ENCODE data around the gene MICAL1. TPM values are rescaled to one million over a fixed set of nuclear protein-coding genes. Genes with fewer than 3 reads are reported as not detected.
A peak's percentile ranks its signal among the peaks of the same experiment; 100 is the strongest.

Gene MICAL1
- total and polyA plus RNA-seq, 2 experiments from 2014 or later = 46.5 to 51.2 TPM

GRCh38 chr6:109498052-109498451, 42.5 kb upstream of the MICAL1 start:
- no peaks in the 10 kb centered on the region for H3K27me3 ChIP-seq
- 71% methylated on average over 4 of the region's 4 CpGs for WGBS (ENCODE audit: low lambda C conversion rate, missing lambda C conversion rate)
- H3K4me2 ChIP-seq = no peak overlapping the region
- no peaks in the 10 kb centered on the region for H3K4me1 ChIP-seq (ENCODE audit: insufficient read depth)
- no peaks in the 10 kb centered on the region for H3K79me2 ChIP-seq
- TF ChIP-seq EZH2 (IDR thresholded peaks at IDR 0.05; ENCODE audit: borderline replicate concordance) = no peak
- H3K9me3 ChIP-seq (ENCODE audit: low read depth) = no peaks in the 10 kb centered on the region
- H2AFZ ChIP-seq = no peak overlapping the region
- H3K36me3 ChIP-seq (replicated peaks; ENCODE audit: insufficient read depth, low read depth) = no peaks in the 10 kb centered on the region
- DNase-seq (ENCODE audit: low spot score) = no peak
- H3K4me3 ChIP-seq = no peak overlapping the region
- H3K27ac ChIP-seq = no peak overlapping the region
- H3K9me2 ChIP-seq (replicated peaks; ENCODE audit: insufficient read depth) = no peaks in the 10 kb centered on the region
- no peaks in the 10 kb centered on the region for H4K20me1 ChIP-seq (ENCODE audit: insufficient read depth, poor library complexity, severe bottlenecking)

GRCh38 chr6:109496036-109496772, 40.6 kb upstream of the MICAL1 start:
- H4K20me1 ChIP-seq (ENCODE audit: insufficient read depth, poor library complexity, severe bottlenecking) = no peaks in the 10 kb centered on the region
- no peak overlapping the region for H3K27ac ChIP-seq
- no peaks in the 10 kb centered on the region for H3K27me3 ChIP-seq
- H3K36me3 ChIP-seq (replicated peaks; ENCODE audit: insufficient read depth, low read depth) = no peaks in the 10 kb centered on the region
- H2AFZ ChIP-seq = no peak overlapping the region
- no peak overlapping the region for H3K4me2 ChIP-seq
- DNase-seq (ENCODE audit: low spot score) = no peak
- no peaks in the 10 kb centered on the region for H3K9me3 ChIP-seq (ENCODE audit: low read depth)
- no peaks in the 10 kb centered on the region for H3K79me2 ChIP-seq
- TF ChIP-seq EZH2 (IDR thresholded peaks at IDR 0.05; ENCODE audit: borderline replicate concordance) (no peak), EZH2phosphoT487 (IDR thresholded peaks at IDR 0.05; ENCODE audit: low read depth, severe bottlenecking, unreplicated experiment) (no peak), CTCF (IDR thresholded peaks at IDR 0.05; ENCODE audit: poor library complexity) (no peak)
- H3K4me1 ChIP-seq (ENCODE audit: insufficient read depth) = no peaks in the 10 kb centered on the region
- 56% methylated on average over 9 of the region's 9 CpGs for WGBS (ENCODE audit: low lambda C conversion rate, missing lambda C conversion rate)
- H3K4me3 ChIP-seq = no peak overlapping the region
- no peaks in the 10 kb centered on the region for H3K9me2 ChIP-seq (replicated peaks; ENCODE audit: insufficient read depth)

- WGBS (ENCODE audit: low lambda C conversion rate, missing lambda C conversion rate) = 95% methylated on average over 1 of the region's 1 CpG
- Histone ChIP-seq H3K9me2 (replicated peaks; ENCODE audit: insufficient read depth) (no peaks in the 10 kb centered on the region), H3K4me3 (no peak overlapping the region), H3K27me3 (no peaks in the 10 kb centered on the region), H3K4me1 (ENCODE audit: insufficient read depth) (no peaks in the 10 kb centered on the region), H3K79me2 (no peaks in the 10 kb centered on the region), H2AFZ (no peak overlapping the region), H4K20me1 (ENCODE audit: insufficient read depth, poor library complexity, severe bottlenecking) (no peaks in the 10 kb centered on the region), H3K36me3 (replicated peaks; ENCODE audit: insufficient read depth, low read depth) (no peaks in the 10 kb centered on the region), H3K9me3 (ENCODE audit: low read depth) (no peaks in the 10 kb centered on the region), H3K4me2 (no peak overlapping the region), H3K27ac (no peak overlapping the region)
- TF ChIP-seq CTCF (IDR thresholded peaks at IDR 0.05; ENCODE audit: poor library complexity) (no peak), EZH2phosphoT487 (IDR thresholded peaks at IDR 0.05; ENCODE audit: low read depth, severe bottlenecking, unreplicated experiment) (no peak), EZH2 (IDR thresholded peaks at IDR 0.05; ENCODE audit: borderline replicate concordance) (no peak)
- DNase-seq (ENCODE audit: low spot score) = no peak
These were observed 38.3 kb upstream of the MICAL1 start for GRCh38 chr6:109493865-109494264.

GRCh38 chr6:109491207-109491938, 35.8 kb upstream of the MICAL1 start:
- Histone ChIP-seq H4K20me1 (ENCODE audit: insufficient read depth, poor library complexity, severe bottlenecking) (no peaks in the 10 kb centered on the region), H3K79me2 (no peaks in the 10 kb centered on the region), H3K27me3 (no peaks in the 10 kb centered on the region), H3K4me3 (no peak overlapping the region), H3K9me3 (ENCODE audit: low read depth) (no peaks in the 10 kb centered on the region), H3K36me3 (replicated peaks; ENCODE audit: insufficient read depth, low read depth) (no peaks in the 10 kb centered on the region), H3K9me2 (replicated peaks; ENCODE audit: insufficient read depth) (no peaks in the 10 kb centered on the region), H3K4me1 (ENCODE audit: insufficient read depth) (no peaks in the 10 kb centered on the region), H3K4me2 (no peak overlapping the region), H3K27ac (peak overlapping the region; percentile 19), H2AFZ (peak overlapping the region; percentile 25)
- 56% methylated on average over 5 of the region's 5 CpGs for WGBS (ENCODE audit: low lambda C conversion rate, missing lambda C conversion rate)
- peak; percentile 22 for DNase-seq (ENCODE audit: low spot score)
- TF ChIP-seq CTCF (IDR thresholded peaks at IDR 0.05; ENCODE audit: poor library complexity) (no peak), EZH2phosphoT487 (IDR thresholded peaks at IDR 0.05; ENCODE audit: low read depth, severe bottlenecking, unreplicated experiment) (no peak), EZH2 (IDR thresholded peaks at IDR 0.05; ENCODE audit: borderline replicate concordance) (no peak)
